Osteocyte (in vitro differentiated cells): ENCODE measurements around the gene PAPPA. TPM values are rescaled to one million over a fixed set of nuclear protein-coding genes. Genes with fewer than 3 reads are reported as not detected.

Experiments
- DNase-seq: peaks from one replicate; pipeline ENCODE4 v3.0.0; 2021; ENCODE audit warnings: mixed read lengths; ENCODE audit not compliant: unreplicated experiment; ENCODE audit errors: extremely low spot score
- H3K27ac Mint-ChIP-seq: one replicate; pipeline ENCODE4 v1.8.0; 2021; ENCODE audit warnings: mild to moderate bottlenecking, mixed read lengths; ENCODE audit not compliant: unreplicated experiment
- H3K27me3 Mint-ChIP-seq: one replicate; pipeline ENCODE4 v1.8.0; 2021; ENCODE audit warnings: mixed read lengths; ENCODE audit not compliant: unreplicated experiment
- H3K36me3 Mint-ChIP-seq: one replicate; pipeline ENCODE4 v1.8.0; 2021; ENCODE audit warnings: mixed read lengths; ENCODE audit not compliant: unreplicated experiment
- H3K4me1 Mint-ChIP-seq: one replicate; pipeline ENCODE4 v1.8.0; 2021; ENCODE audit warnings: mixed read lengths; ENCODE audit not compliant: unreplicated experiment
- H3K4me3 Mint-ChIP-seq: one replicate; pipeline ENCODE4 v1.8.0; 2021; ENCODE audit warnings: mild to moderate bottlenecking, moderate library complexity, mixed read lengths; ENCODE audit not compliant: unreplicated experiment
- H3K9me3 Mint-ChIP-seq: one replicate; pipeline ENCODE4 v1.8.0; 2021; ENCODE audit warnings: mixed read lengths; ENCODE audit not compliant: unreplicated experiment
- CTCF ChIP-seq: fragments of 200-600 bp; sonication (generic); IDR thresholded peaks from 2 replicates; pipeline ENCODE4 v1.5.0; 2021; ENCODE audit warnings: antibody characterized with exemption, mild to moderate bottlenecking, moderate library complexity
- total RNA-seq: library from RNA; stranded (reverse); gene quantifications from 2 replicates; pipeline ENCODE4 v1.2.1, GENCODE V29; 2021

The PAPPA gene
- total RNA-seq, 1 donor from 2014 or later, result 229 TPM

- no peaks in the 10 kb centered on the region for H3K27me3 Mint-ChIP-seq
- H3K36me3 Mint-ChIP-seq, result peaks cover 77% of the 10 kb centered on the region
- H3K27ac Mint-ChIP-seq, result peak overlapping the region; percentile 54
- TF ChIP-seq CTCF, result no peak
- no peak overlapping the region for H3K4me3 Mint-ChIP-seq
- no peaks in the 10 kb centered on the region for H3K9me3 Mint-ChIP-seq
- DNase-seq, result no peak
- H3K4me1 Mint-ChIP-seq, result peaks cover 81% of the 10 kb centered on the region
Measured at GRCh38 chr9:116270546-116270945, 117.0 kb downstream of the PAPPA start.

GRCh38 chr9:116271340-116271739 is 117.7 kb downstream of the PAPPA start:
- H3K4me1 Mint-ChIP-seq, result peaks cover 85% of the 10 kb centered on the region
- H3K27ac Mint-ChIP-seq, result peak overlapping the region; percentile 68
- no peak for TF ChIP-seq CTCF

GRCh38 chr9:116271991-116272390 is 118.4 kb downstream of the PAPPA start:
- TF ChIP-seq CTCF, result no peak
- DNase-seq, result no peak
- Mint-ChIP-seq H3K27ac (peak overlapping the region; percentile 68), H3K4me1 (peaks cover 88% of the 10 kb centered on the region), H3K27me3 (no peaks in the 10 kb centered on the region), H3K4me3 (no peak overlapping the region), H3K9me3 (no peaks in the 10 kb centered on the region), H3K36me3 (peaks cover 68% of the 10 kb centered on the region)

More at GRCh38 chr9:116271340-116271739, 117.7 kb downstream of the PAPPA start:
- peaks cover 70% of the 10 kb centered on the region for H3K36me3 Mint-ChIP-seq
- H3K27me3 Mint-ChIP-seq, result no peaks in the 10 kb centered on the region
- no peaks in the 10 kb centered on the region for H3K9me3 Mint-ChIP-seq
- no peak for DNase-seq
- H3K4me3 Mint-ChIP-seq, result no peak overlapping the region

- Mint-ChIP-seq H3K36me3 (peaks cover 63% of the 10 kb centered on the region), H3K4me1 (peaks cover 95% of the 10 kb centered on the region), H3K27me3 (no peaks in the 10 kb centered on the region), H3K27ac (peak overlapping the region; percentile 97), H3K9me3 (no peaks in the 10 kb centered on the region), H3K4me3 (no peak overlapping the region)
- DNase-seq, result no peak
- TF ChIP-seq CTCF, result no peak
Measured at GRCh38 chr9:116274293-116274692, 120.7 kb downstream of the PAPPA start.

GRCh38 chr9:116275418-116276195 is 122.0 kb downstream of the PAPPA start:
- no peak for DNase-seq
- Mint-ChIP-seq H3K4me3 (peak overlapping the region; percentile 36), H3K36me3 (peaks cover 63% of the 10 kb centered on the region), H3K9me3 (no peaks in the 10 kb centered on the region), H3K27ac (peak overlapping the region; percentile 97), H3K27me3 (no peaks in the 10 kb centered on the region), H3K4me1 (peaks cover 95% of the 10 kb centered on the region)
- TF ChIP-seq CTCF, result no peak
